HUDEP-2 (cell line): Measurements from ENCODE around the gene NOL4L.
A peak's percentile ranks its signal among the peaks of the same experiment; 100 is the strongest.

Experiments used
- DNase-seq, 76 experiments: peaks; one replicate each; lab custom pipeline; 2025; ENCODE audit not compliant: unreplicated experiment in 76 of 76; lab: John Stamatoyannopoulos, UW

NOL4L gene

GRCh38 chr20:32544260-32544722, 40.8 kb downstream of the NOL4L start:
- DNase-seq: no peak

DNA sequence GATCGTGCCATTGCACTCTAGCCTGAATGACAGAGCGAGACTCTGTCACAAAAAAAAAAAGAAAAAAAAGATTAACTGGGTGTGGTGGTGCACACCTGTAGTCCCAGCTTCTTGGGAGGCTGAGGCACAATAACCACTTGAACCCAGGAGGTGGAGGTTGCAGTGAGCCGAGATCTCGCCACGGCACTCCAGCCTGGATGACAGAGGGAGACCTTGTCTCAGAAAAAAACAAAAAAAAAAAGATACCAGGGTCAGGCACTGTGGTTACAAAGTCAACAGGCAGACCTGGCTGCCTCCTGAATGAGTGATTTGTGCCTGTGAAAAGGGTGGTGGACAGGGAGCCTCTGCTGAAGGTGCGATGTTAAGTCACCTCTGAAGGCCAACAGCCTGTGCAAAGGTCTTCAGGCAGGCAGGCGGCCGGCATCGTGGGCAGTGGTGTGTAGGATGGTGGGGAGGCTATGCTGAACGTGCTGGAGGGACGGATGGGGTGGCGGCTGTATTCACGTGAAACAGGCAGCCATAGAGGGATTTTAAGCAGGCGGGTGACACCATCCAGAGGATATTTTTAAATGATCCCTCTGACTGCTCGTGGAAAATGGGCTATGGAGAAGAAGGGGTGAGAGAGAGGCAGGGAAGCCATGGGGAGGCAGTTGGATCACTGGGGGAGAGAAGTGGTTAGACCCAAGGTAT, 41.4 kb downstream of the NOL4L start:
- DNase-seq: no peak

GRCh38 chr20:32542259-32542615, 42.9 kb downstream of the NOL4L start:
- DNase-seq: no peak

DNA sequence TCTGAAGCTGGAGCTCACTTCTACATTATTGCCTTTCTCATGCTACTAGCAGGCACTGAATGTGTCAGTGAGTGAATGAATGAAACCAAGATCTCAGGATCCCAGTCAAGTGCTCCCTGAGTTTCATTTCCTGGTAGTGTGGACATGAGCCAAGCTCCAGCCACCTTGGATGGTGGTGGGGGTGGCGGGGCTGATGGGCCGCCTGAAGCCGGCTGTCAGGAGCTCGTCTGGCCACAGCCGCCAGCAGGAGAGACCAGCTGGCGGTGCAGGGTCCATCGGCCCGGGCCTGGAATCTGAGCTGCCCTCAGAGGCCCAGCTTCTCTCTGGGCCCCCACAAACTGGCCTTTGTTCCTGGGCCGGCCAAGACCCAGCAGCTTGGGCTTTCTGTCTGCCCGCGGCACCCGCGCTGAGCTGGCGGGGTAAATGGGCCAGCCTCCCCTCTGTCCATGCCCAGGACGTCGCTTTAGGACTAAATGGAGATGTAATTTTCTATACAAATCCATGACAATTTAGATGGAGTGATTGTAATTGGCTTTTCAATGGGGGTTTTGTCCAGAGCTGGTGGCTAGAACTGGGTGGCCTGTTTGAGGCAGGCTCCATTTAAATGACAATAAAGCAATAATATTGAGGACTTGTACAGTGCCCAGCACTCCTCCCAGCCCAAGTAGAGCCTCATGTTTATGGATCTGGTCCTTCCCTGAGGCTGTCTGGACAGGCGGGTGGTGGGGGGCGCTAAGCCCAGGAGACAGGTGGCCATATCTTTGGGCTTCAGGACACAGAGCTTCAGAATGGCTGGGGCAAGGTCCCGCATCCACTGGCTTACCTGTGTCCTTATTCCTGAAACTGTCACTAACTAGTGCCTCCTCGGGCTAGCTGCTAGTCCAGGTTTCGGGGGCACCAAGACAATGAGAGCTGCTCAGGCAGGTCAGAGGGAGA, 43.5 kb downstream of the NOL4L start:
- no peak for DNase-seq

GRCh38 chr20:32539817-32540675, 45.1 kb downstream of the NOL4L start:
- peak in 64 of 76 experiments; percentile 8 to 80 (median 44) for DNase-seq

GRCh38 chr20:32539026-32539816, 45.9 kb downstream of the NOL4L start:
- peak in 56 of 76 experiments; percentile 3 to 71 (median 32) for DNase-seq

- DNase-seq: peak in 8 of 76 experiments; percentile 12 to 73 (median 38)
Observed at GRCh38 chr20:32538526-32538939, 46.6 kb downstream of the NOL4L start.

- peak in 31 of 76 experiments; percentile 3 to 73 (median 31) for DNase-seq
Observed at GRCh38 chr20:32537657-32538525, 47.2 kb downstream of the NOL4L start.

DNA sequence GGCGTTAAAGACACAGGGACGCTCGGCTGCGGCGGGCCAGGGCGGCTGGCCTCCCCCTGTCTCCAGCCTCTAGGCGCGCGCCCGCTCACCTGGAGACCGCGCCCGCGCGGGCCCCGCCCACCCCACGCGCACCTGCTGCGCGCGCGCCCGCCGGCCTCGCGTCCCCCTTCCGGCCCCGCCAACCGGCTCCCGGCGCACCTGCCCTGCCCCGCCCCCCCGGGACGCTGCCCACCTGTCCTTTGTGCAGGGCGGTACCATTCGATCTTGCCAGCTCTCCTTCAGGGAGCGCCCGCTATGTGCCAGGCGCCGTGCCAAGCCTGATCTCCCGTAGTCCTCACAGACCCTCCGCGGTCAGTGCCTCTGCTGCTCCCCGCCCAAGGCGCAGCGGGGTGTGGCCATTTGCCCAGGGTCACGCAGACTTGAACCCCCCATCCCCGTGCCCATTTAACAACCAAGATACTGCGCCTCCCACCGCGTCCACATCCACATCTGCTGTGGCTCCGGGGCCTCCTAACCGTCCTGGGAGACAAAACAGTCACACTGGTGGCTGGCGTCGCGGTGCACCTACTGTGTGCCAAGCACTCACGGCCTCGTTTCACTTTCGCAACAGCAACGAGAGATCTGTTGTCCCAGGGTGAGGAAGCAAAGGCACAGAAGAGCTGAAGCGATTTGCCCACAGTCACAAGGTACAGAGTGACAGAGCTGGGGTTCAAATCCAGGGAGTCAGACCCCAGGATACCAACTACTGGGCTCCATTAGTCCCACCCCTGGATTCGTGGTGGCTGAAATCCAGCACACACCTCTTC, 48.1 kb downstream of the NOL4L start:
- DNase-seq: peak in 14 of 76 experiments; percentile 9 to 53 (median 22)

- peak in 11 of 76 experiments; percentile 8 to 45 (median 17) for DNase-seq
Observed at GRCh38 chr20:32535953-32536823, 48.9 kb downstream of the NOL4L start.

DNA sequence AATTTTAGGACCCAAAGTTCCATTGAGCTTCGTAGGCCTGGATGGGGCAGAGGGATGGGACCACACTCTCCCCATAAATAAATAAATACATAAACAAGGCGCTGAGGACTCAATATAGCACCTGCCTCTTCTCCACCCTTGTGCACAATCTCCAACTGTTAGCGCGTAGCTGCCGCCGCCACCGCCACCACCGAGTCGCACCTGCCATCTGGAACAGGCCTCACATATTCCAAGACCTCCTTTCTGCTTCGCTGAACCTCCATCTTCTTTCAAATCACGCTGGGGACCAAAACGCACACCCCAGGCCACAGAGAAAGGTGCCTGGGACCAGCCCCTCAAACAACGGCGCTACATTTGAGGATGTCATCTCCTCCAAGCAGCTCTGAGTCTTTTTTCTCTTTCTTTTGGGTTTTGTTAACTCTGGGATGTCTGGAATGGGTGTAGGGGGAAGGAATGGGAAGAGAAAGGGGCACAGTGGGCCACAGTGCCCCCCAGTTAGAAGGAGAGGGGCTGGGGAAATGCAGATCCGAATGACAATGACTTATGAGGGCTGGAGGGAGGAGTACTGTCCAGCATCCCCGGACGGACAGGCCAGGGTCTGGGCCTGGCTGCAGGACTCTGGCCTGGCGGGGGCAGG, 49.7 kb downstream of the NOL4L start:
- no peak for DNase-seq

DNA sequence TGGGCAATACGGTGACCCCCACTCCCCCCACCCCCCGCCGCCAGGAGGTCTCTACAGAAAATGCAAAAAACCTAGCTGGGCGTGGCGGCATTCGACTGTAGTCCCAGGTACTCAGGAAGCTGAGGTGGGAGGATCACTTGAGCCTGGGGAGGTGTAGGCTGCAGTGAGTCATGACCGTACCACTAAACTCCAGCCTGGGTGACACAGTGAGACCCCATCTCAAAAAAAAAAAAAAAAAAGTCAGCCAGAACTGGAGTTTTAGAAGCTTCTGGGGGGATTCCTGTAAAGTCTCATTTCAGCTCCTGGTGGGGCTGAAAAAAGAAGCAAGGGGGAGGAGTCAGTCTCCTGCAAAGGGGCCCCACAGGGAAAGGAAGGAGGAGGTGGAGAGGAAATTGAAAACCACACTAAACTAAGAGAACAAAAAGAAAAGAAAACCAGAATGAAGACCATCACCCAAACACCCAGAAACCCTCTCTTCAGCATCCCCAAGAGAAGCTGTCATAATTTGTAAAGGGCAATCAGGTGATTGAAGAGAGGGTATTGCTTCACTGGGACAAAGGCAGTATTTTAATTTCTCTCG, 50.4 kb downstream of the NOL4L start:
- no peak for DNase-seq

GRCh38 chr20:32533732-32534131, 51.4 kb downstream of the NOL4L start:
- no peak for DNase-seq

- no peak for DNase-seq
Observed at GRCh38 chr20:32532246-32532645, 52.9 kb downstream of the NOL4L start.

GRCh38 chr20:32528905-32529670, 56.0 kb downstream of the NOL4L start:
- DNase-seq: no peak
